Measurements from ENCODE around the gene CLEC2L. TPM values are rescaled to one million over a fixed set of nuclear protein-coding genes. Genes with fewer than 3 reads are reported as not detected.

CLEC2L gene
- total RNA-seq: not detected

- intact Hi-C loops (cut with DNase I; ENCODE audit: low total_unique reads): no loop called here
- TF ChIP-seq POLR2AphosphoS5 (IDR thresholded peaks at IDR 0.05) (no peak), POLR2A (IDR thresholded peaks at IDR 0.05) (no peak)
- TF ChIP-seq, protein P1, sequence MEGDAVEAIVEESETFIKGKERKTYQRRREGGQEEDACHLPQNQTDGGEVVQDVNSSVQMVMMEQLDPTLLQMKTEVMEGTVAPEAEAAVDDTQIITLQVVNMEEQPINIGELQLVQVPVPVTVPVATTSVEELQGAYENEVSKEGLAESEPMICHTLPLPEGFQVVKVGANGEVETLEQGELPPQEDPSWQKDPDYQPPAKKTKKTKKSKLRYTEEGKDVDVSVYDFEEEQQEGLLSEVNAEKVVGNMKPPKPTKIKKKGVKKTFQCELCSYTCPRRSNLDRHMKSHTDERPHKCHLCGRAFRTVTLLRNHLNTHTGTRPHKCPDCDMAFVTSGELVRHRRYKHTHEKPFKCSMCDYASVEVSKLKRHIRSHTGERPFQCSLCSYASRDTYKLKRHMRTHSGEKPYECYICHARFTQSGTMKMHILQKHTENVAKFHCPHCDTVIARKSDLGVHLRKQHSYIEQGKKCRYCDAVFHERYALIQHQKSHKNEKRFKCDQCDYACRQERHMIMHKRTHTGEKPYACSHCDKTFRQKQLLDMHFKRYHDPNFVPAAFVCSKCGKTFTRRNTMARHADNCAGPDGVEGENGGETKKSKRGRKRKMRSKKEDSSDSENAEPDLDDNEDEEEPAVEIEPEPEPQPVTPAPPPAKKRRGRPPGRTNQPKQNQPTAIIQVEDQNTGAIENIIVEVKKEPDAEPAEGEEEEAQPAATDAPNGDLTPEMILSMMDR (IDR thresholded peaks at IDR 0.05): no peak
- Histone ChIP-seq H3K27ac (no peak within 1 kb of the TSS), H3K27me3 (peaks cover 2 to 28% of the 10 kb centered on the region in 2 donors), H3K36me3 (no peaks in the 10 kb centered on the region), H3K4me3 (peak within 1 kb of the TSS in 2 of 3 donors; percentile 37 to 61), H3K4me1 (no peaks in the 10 kb centered on the region), H3K9me3 (no peaks in the 10 kb centered on the region)
- DNase-seq (ENCODE audit: low spot score in 2 of 2): no peak
Observed at GRCh38 chr7:139523199-139523941, at the start of gene CLEC2L. TSS of gene CLEC2L (plus strand) at chr7:139523685. CDS start at chr7:139523928, 243 bp downstream.

DNA sequence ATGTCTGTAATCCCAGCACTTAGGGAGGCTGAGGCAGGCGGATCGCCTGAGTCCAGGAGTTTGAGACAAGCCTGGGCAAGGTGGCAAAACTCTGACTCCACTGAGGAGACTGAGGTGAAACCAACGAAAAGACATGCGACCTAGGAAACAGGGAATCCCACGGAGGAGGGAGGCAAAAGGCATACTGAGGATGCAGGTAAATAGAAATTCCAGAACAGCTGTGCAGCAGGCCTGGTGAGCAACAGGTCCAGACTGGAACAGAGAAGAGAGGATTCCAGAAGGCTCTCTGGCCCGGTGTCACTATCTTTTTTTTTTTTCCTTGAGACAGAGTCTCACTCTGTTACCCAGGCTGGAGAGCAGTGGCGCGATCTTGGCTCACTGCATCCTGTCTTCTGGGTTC is 47.3 kb upstream of the CLEC2L start:
- intact Hi-C loops (cut with DNase I; ENCODE audit: low total_unique reads): no loop called here
- Histone ChIP-seq H3K27me3 (no peaks in the 10 kb centered on the region), H3K4me3 (no peak overlapping the region), H3K36me3 (no peaks in the 10 kb centered on the region), H3K27ac (no peak overlapping the region), H3K4me1 (no peaks in the 10 kb centered on the region), H3K9me3 (peaks cover 6 to 7% of the 10 kb centered on the region in 2 donors)
- TF ChIP-seq, protein P1 (IDR thresholded peaks at IDR 0.05): no peak
- TF ChIP-seq POLR2A (IDR thresholded peaks at IDR 0.05) (no peak), POLR2AphosphoS5 (IDR thresholded peaks at IDR 0.05) (no peak)
- no peak for DNase-seq (ENCODE audit: low spot score in 2 of 2)

DNA sequence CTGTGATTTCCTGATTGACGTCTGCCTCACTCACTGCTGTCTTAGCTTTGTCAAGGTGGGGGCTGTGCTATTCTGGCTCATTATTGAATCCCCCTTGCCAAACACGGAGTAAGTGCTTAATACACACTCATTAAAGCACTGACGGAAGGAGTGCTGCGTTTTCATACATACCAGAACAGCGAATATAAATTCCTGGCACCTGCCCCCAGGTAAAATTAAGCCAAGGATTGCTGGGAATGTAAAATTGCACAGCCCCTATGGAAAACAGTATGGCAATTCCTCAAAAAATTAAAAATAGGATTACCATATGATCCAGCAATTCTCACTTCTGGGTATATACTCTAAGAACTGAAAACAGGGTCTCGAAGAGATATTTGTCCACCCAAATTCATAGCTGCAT is 46.6 kb upstream of the CLEC2L start:
- no peak overlapping the region for H3K4me3 ChIP-seq
- no peaks in the 10 kb centered on the region for H3K4me1 ChIP-seq
- H3K27ac ChIP-seq: no peak overlapping the region
- intact Hi-C loops (cut with DNase I; ENCODE audit: low total_unique reads): no loop called here
- DNase-seq (ENCODE audit: low spot score in 2 of 2): no peak
- no peaks in the 10 kb centered on the region for H3K36me3 ChIP-seq
- H3K27me3 ChIP-seq: no peaks in the 10 kb centered on the region
- H3K9me3 ChIP-seq: peaks cover 6 to 7% of the 10 kb centered on the region in 2 donors
- TF ChIP-seq, protein P1 (IDR thresholded peaks at IDR 0.05): no peak
- TF ChIP-seq POLR2A (IDR thresholded peaks at IDR 0.05) (no peak), POLR2AphosphoS5 (IDR thresholded peaks at IDR 0.05) (no peak)

- no peak overlapping the region for H3K4me3 ChIP-seq
- intact Hi-C loops (cut with DNase I; ENCODE audit: low total_unique reads): no loop called here
- peaks cover 0 to 15% of the 10 kb centered on the region in 2 donors for H3K27me3 ChIP-seq
- H3K9me3 ChIP-seq: no peaks in the 10 kb centered on the region
- no peak overlapping the region for H3K27ac ChIP-seq
- TF ChIP-seq, protein P1 (IDR thresholded peaks at IDR 0.05): no peak
- TF ChIP-seq POLR2AphosphoS5 (IDR thresholded peaks at IDR 0.05) (no peak), POLR2A (IDR thresholded peaks at IDR 0.05) (no peak)
- no peaks in the 10 kb centered on the region for H3K36me3 ChIP-seq
- DNase-seq (ENCODE audit: low spot score in 2 of 2): no peak
- peaks cover 0 to 5% of the 10 kb centered on the region in 2 donors for H3K4me1 ChIP-seq
Observed at GRCh38 chr7:139479620-139480019, 43.9 kb upstream of the CLEC2L start.

DNA sequence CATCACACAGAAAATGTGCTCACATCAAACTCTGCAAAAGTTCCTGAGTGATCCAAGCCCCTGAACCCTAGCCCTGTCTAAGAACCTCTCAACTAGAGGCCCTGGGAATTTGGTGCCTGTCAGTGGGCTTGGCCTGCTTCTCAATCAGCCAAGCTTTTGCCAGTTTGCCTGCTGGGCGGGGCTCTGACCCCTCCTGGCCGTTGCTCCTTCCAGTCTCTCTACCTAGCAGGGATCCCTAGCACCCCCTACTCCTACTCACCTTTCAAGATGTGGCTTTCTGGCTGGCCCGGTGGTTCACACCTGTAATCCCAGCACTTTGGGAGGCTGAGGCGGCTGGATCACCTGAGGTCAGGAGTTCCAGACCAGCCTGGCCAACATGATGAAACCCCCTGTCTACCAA is 42.1 kb upstream of the CLEC2L start:
- peaks cover 0 to 15% of the 10 kb centered on the region in 2 donors for H3K27me3 ChIP-seq
- TF ChIP-seq POLR2A (IDR thresholded peaks at IDR 0.05) (no peak), POLR2AphosphoS5 (IDR thresholded peaks at IDR 0.05) (no peak)
- TF ChIP-seq, protein P1 (IDR thresholded peaks at IDR 0.05): no peak
- no peak overlapping the region for H3K4me3 ChIP-seq
- no peak overlapping the region for H3K27ac ChIP-seq
- H3K9me3 ChIP-seq: no peaks in the 10 kb centered on the region
- no peak for DNase-seq (ENCODE audit: low spot score in 2 of 2)
- H3K4me1 ChIP-seq: peaks cover 0 to 5% of the 10 kb centered on the region in 2 donors
- no peaks in the 10 kb centered on the region for H3K36me3 ChIP-seq
- intact Hi-C loops (cut with DNase I; ENCODE audit: low total_unique reads): no loop called here

Measured in breast epithelium (tissue), 4 donors.